ENCODE results near the gene IL11. TPM values are rescaled to one million over a fixed set of nuclear protein-coding genes. Genes with fewer than 3 reads are reported as not detected.

IL11 gene
- total and polyA plus RNA-seq, 4 donors = 0.26 to 0.74 (median 0.41) TPM; not detected in 1

GRCh38 chr19:55362990-55363716, 7.1 kb downstream of the IL11 start, which contains the start of gene GARIN5B:
GARIN5B (minus strand) TSS chr19:55363260; CDS start chr19:55363066, 194 bp downstream.
- ATAC-seq (ENCODE audit: insufficient read depth, low FRiP score) (no peak), DNase-seq (no peak)
- no peak within 1 kb of the TSS for H3K27ac ChIP-seq (ENCODE audit: low read depth in 1 of 2, low read length in 1 of 2)
- peaks cover 0 to 2% (median 0%) of the 10 kb centered on the region in 3 donors for H3K27me3 ChIP-seq (ENCODE audit: control insufficient read depth in 3 of 3, insufficient read depth in 3 of 3, low read length in 2 of 3)
- H3K4me1 ChIP-seq (ENCODE audit: control insufficient read depth in 5 of 5, insufficient read depth in 5 of 5, low read length in 5 of 5) = peaks cover 0 to 2% (median 0%) of the 10 kb centered on the region in 5 donors
- H3K9me3 ChIP-seq (ENCODE audit: control insufficient read depth in 4 of 4, insufficient read depth in 3 of 4, low read length in 3 of 4) = no peaks in the 10 kb centered on the region
- 80 to 86% methylated on average over 27 of the region's 27 CpGs for WGBS, 2 donors
- H3K9ac ChIP-seq (ENCODE audit: insufficient read depth in 1 of 2, low read length in 2 of 2) = no peak within 1 kb of the TSS
- H3K4me3 ChIP-seq = no peak within 1 kb of the TSS
- H3K36me3 ChIP-seq (ENCODE audit: control insufficient read depth in 4 of 4, insufficient read depth in 4 of 4, low read length in 4 of 4) = no peaks in the 10 kb centered on the region
- TF ChIP-seq, protein P1, sequence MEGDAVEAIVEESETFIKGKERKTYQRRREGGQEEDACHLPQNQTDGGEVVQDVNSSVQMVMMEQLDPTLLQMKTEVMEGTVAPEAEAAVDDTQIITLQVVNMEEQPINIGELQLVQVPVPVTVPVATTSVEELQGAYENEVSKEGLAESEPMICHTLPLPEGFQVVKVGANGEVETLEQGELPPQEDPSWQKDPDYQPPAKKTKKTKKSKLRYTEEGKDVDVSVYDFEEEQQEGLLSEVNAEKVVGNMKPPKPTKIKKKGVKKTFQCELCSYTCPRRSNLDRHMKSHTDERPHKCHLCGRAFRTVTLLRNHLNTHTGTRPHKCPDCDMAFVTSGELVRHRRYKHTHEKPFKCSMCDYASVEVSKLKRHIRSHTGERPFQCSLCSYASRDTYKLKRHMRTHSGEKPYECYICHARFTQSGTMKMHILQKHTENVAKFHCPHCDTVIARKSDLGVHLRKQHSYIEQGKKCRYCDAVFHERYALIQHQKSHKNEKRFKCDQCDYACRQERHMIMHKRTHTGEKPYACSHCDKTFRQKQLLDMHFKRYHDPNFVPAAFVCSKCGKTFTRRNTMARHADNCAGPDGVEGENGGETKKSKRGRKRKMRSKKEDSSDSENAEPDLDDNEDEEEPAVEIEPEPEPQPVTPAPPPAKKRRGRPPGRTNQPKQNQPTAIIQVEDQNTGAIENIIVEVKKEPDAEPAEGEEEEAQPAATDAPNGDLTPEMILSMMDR (IDR thresholded peaks at IDR 0.05; ENCODE audit: control extremely low read depth, extremely low read depth) = no peak

GRCh38 chr19:55362174-55362989, 7.9 kb downstream of the IL11 start:
- Histone ChIP-seq H3K4me3 (no peak overlapping the region), H3K27ac (ENCODE audit: low read depth in 1 of 2, low read length in 1 of 2) (no peak overlapping the region), H3K27me3 (ENCODE audit: control insufficient read depth in 3 of 3, insufficient read depth in 3 of 3, low read length in 2 of 3) (no peaks in the 10 kb centered on the region), H3K9ac (ENCODE audit: insufficient read depth in 1 of 2, low read length in 2 of 2) (no peak overlapping the region), H3K9me3 (ENCODE audit: control insufficient read depth in 4 of 4, insufficient read depth in 3 of 4, low read length in 3 of 4) (no peaks in the 10 kb centered on the region), H3K4me1 (ENCODE audit: control insufficient read depth in 5 of 5, insufficient read depth in 5 of 5, low read length in 5 of 5) (peaks cover 0 to 2% (median 0%) of the 10 kb centered on the region in 5 donors), H3K36me3 (ENCODE audit: control insufficient read depth in 4 of 4, insufficient read depth in 4 of 4, low read length in 4 of 4) (no peaks in the 10 kb centered on the region)
- no peak for ATAC-seq (ENCODE audit: insufficient read depth, low FRiP score)
- 69 to 79% methylated on average over 35 to 38 of the region's 38 CpGs for WGBS, 2 donors
- DNase-seq = no peak
- TF ChIP-seq, protein P1 (IDR thresholded peaks at IDR 0.05; ENCODE audit: control extremely low read depth, extremely low read depth) = no peak

DNA sequence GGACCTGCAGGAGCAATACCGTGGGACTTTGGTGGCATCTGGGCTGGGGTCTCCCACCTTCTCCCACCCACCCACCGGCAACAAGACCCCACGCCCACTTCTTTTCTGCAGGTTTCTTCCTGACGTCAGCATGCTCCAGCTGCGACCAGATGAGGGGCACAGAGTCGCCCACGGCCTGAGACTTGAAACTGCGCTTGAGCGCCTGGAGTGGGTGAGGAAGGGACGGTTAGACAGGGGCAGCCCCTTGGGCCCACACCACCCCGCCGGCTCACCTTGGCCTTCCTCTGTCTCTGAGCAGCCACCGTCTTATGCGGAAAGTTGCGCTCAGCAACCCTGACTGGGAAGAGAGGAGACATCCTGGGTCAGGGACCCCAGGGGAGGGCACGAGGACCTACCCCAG, 9.4 kb downstream of the IL11 start:
- H3K4me1 ChIP-seq (ENCODE audit: control insufficient read depth in 5 of 5, insufficient read depth in 5 of 5, low read length in 5 of 5) = peaks cover 0 to 2% (median 0%) of the 10 kb centered on the region in 5 donors
- H3K36me3 ChIP-seq (ENCODE audit: control insufficient read depth in 4 of 4, insufficient read depth in 4 of 4, low read length in 4 of 4) = no peaks in the 10 kb centered on the region
- no peak for DNase-seq
- H3K4me3 ChIP-seq = no peak overlapping the region
- ATAC-seq (ENCODE audit: insufficient read depth, low FRiP score) = no peak
- WGBS, 2 donors = 89 to 95% methylated on average over 16 of the region's 16 CpGs
- H3K27ac ChIP-seq (ENCODE audit: low read depth in 1 of 2, low read length in 1 of 2) = no peak overlapping the region
- TF ChIP-seq, protein P1 (IDR thresholded peaks at IDR 0.05; ENCODE audit: control extremely low read depth, extremely low read depth) = no peak
- H3K27me3 ChIP-seq (ENCODE audit: control insufficient read depth in 3 of 3, insufficient read depth in 3 of 3, low read length in 2 of 3) = peaks cover 0 to 12% (median 0%) of the 10 kb centered on the region in 3 donors
- H3K9me3 ChIP-seq (ENCODE audit: control insufficient read depth in 4 of 4, insufficient read depth in 3 of 4, low read length in 3 of 4) = no peaks in the 10 kb centered on the region
- no peak overlapping the region for H3K9ac ChIP-seq (ENCODE audit: insufficient read depth in 1 of 2, low read length in 2 of 2)
